OCI-LY3 (cell line): ENCODE data around the gene TP53I11.

Source experiments
- EZH2phosphoT487 ChIP-seq: fragments of 200-600 bp; shearing (Covaris generic); IDR thresholded peaks from 2 replicates; pipeline ENCODE4 v1.6.1; 2018; ENCODE audit warnings: antibody characterized with exemption, mixed run types, low read depth
- TF ChIP-seq, protein P1 (sequence below): fragments of 200-600, 300-600 bp; sonication (generic); IDR thresholded peaks from 2 replicates; pipeline ENCODE4 v1.5.1; 2014; ENCODE audit warnings: antibody characterized with exemption, low read length, low read depth

DNA sequence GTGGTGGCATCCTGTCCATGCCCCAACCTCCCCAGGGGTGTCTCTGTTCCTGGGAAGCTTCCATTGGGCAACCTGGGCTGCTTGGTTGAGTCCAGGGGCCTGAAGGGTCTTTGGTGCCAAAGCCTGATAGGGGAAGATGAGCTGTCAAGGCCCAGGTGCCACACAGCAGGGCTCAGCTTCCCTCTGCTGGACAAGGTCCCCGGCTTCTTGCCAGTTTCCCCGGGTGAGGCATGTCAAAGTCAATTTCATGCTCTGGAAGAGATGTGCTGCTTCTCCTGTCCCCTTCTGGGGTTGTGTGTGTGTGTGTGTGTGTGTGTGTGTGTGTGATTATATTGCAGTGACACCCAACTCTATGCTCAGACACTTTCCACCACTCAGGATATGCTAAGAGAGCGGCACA is 26.9 kb downstream of the TP53I11 start:
- TF ChIP-seq, protein P1, sequence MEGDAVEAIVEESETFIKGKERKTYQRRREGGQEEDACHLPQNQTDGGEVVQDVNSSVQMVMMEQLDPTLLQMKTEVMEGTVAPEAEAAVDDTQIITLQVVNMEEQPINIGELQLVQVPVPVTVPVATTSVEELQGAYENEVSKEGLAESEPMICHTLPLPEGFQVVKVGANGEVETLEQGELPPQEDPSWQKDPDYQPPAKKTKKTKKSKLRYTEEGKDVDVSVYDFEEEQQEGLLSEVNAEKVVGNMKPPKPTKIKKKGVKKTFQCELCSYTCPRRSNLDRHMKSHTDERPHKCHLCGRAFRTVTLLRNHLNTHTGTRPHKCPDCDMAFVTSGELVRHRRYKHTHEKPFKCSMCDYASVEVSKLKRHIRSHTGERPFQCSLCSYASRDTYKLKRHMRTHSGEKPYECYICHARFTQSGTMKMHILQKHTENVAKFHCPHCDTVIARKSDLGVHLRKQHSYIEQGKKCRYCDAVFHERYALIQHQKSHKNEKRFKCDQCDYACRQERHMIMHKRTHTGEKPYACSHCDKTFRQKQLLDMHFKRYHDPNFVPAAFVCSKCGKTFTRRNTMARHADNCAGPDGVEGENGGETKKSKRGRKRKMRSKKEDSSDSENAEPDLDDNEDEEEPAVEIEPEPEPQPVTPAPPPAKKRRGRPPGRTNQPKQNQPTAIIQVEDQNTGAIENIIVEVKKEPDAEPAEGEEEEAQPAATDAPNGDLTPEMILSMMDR: no peak
- TF ChIP-seq EZH2phosphoT487: no peak
